PC-3 (cell line): Measurements from ENCODE around the gene LHFPL3.

Experiments used
- EZH2 ChIP-seq: fragments of 300-600 bp; sonication (generic); IDR thresholded peaks from one replicate; pipeline ENCODE4 v1.6.1; 2017; ENCODE audit warnings: antibody characterized with exemption, mild to moderate bottlenecking, low read length; ENCODE audit not compliant: unreplicated experiment
- TF ChIP-seq, protein P1 (sequence below): fragments of 300-600 bp; sonication (generic); conservative IDR thresholded peaks from 2 replicates; pipeline ENCODE4 v1.5.1; 2017; ENCODE audit warnings: antibody characterized with exemption, low read depth, mild to moderate bottlenecking, low read length

DNA sequence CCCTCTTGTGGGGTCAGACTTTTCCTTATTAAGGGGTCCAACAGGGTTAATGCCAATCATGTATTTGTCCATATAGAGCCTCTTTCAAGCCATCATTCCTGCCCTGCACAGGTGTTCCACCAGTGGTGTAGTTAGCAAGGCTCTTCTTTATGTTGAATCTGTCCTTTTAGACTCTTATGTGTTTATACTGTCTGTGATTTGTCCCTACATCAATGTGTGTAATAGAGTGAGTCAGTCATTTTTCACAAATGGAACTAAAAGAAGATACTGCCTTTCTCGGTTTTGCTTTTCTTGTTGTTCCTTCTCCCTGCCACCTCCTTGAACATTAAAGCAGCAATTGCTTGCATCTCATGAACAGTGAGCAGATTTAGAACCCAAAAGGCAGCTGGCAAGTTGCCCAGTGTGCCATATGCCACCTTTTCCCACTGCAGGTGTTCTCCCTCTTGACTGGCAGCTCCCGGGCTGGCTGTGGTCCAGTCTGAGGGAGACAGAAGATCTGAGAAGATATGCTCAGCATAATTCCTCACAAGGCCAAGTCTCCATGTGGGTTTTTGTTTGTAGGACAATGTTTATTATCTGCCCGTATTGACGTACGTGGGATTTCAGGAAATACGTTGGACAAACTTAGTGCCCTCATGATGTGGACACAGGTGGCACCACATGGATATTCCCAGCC lies 154.1 kb downstream of the LHFPL3 start:
- TF ChIP-seq, protein P1, sequence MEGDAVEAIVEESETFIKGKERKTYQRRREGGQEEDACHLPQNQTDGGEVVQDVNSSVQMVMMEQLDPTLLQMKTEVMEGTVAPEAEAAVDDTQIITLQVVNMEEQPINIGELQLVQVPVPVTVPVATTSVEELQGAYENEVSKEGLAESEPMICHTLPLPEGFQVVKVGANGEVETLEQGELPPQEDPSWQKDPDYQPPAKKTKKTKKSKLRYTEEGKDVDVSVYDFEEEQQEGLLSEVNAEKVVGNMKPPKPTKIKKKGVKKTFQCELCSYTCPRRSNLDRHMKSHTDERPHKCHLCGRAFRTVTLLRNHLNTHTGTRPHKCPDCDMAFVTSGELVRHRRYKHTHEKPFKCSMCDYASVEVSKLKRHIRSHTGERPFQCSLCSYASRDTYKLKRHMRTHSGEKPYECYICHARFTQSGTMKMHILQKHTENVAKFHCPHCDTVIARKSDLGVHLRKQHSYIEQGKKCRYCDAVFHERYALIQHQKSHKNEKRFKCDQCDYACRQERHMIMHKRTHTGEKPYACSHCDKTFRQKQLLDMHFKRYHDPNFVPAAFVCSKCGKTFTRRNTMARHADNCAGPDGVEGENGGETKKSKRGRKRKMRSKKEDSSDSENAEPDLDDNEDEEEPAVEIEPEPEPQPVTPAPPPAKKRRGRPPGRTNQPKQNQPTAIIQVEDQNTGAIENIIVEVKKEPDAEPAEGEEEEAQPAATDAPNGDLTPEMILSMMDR = no peak
- TF ChIP-seq EZH2 = no peak
